IPS-NIHi7 (cell line): ENCODE measurements around the gene RAD51B.

Source experiments
- DNase-seq: peaks from one replicate; pipeline ENCODE4 v3.0.0; 2012; ENCODE audit warnings: mixed read lengths; ENCODE audit errors: extremely low spot score

RAD51B gene

DNA sequence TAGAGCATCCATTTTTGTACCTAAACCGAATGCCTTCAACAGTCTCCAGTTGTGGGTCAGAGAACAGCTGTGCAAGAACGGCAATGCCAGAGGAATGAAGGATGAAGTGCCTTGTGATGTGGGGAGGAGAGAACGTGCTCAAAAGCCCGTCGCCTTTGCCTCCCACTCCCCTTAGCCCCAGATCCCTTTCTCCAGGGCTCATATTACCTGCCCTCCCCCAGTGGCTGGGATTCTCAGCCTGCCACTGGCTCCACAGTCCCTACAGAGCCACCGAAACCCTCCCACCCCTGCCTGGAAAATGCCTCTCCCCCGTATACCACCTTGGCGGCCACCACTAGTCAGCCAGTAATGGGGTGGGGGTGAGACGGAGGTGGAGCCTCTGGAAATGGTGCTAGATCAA is 814.8 kb downstream of the RAD51B start:
- DNase-seq = no peak

DNA sequence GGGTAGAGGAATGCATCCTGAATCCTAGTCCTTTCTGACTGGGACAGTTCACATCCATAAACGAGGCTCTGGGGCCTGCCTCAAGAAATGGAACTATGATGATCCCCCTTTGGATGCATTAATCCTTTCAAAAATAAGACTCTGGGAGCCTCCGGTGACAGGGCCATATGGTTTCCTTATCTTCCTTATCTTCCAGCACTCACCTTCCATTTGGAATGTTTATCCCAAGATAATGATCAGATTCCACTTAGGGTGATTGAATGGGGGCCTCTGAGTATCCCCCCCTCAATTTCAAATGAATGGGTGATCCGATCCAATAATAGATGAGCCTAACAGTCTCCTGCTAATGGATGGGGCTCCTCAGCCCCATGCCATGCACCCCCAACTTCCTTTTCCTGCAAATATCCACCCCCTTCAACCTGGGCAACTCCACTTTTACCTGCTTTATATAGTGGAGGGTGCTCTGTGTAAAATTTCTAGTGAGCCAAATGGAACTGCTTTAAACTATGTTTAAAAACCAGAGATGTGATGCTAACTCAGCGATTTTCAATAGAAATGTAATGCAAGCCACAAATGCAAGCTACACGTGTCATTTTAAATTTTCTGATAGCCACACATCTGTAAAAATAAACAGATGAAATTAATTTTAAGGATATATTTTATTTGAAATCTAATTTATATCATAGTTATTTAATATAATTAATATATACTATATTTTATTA is 815.5 kb downstream of the RAD51B start:
- DNase-seq = no peak

DNA sequence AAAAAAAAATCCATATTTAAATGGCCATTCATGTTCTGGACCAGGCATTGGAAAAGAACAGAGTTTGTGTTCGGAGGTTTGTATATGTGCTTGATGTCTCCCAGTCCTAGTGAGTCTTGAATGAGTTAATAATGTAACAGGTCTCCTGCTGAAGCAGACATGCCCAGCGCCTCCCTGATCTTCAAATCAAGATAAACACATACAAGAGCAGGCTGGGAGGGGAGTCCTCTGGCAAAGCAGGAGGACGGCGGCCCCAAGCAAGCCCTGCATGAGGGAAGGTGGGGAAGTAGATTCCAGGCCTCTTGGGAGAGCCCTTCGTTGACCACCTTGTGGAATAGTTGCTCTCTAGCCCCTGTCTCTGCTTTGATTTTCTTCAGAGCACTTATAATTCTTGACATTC is 817.0 kb downstream of the RAD51B start:
- no peak for DNase-seq

DNA sequence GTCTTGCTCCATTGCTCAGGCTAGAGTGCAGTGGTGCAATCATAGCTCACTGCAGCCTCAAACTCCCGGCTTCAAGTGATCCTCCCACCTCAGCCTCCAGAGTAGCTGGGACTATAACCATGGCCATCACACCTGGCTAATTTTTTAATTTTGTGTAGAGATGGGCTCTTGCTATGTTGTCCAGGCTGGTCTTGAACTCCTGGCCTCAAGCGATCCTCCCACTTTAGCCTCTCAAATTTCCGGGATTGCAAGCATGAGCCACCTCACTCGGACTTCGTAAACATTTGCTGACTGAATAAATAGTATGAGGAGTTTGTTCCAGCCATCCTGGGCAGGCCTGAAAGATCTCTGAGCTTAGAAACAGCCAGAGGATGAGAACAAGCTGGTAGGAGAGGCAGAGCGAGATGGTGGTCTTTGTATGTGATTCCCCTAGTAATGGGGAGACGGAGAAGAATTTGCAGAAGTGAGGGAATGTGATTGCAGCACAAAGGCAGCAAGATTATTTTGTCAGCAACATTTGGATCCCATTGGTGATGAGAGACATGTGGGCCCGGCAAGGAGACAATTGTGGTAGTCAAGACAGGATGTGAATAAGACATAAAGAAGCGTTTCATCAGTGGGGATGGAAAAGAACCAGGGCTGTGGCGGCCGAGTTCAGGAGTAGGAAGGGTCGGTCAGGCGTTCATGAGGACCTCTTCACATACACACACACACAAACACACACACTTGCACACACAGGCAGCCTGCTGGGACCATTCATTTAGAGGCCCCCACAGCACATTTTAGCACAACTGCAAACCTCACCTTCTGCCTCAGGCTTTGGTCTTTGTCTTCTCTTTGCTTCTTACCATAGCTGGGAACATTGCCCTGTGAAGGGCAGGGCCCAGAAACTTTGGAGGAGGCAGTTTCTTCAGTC is 817.8 kb downstream of the RAD51B start:
- no peak for DNase-seq

DNA sequence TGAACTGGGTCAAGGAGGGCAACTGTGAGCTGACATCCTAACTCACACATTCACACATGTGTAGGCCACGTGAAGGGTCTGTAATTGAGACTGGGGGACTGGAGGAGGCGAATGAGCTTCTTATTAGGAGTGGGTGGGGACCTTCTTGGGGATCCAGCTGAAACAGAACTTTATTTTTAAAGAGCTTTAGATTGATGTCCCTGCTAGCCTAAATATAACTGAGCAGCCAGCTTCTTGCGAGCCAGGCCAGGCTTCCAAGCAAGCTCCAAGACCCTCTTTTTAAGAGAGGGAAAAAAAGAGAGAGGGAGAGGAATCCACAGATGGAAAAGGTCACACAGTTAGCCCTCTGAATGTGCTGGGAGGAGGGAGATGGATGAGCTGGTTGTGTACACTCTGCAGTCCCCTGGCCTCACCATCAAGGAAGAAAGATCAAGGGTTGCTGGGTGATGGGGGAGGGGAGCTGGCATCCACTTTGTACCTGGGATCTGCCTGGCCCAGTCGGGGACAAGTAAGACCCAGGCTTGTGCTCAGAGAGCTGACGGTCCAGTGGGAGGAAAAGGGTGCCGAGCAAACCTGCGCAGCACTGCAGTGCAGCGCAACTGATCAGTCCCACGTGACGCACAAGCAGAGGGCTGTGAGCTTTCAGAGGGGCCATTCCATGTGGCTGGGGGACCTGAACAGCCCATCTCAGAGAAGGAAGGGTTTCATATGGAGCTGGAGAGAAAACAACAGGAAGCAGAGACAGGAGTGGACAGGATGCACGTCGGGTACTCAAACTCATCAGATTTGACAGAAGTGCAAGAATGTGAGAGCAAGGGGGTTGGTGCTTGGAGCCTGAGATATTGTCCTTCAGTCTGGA is 818.8 kb downstream of the RAD51B start:
- DNase-seq = no peak

DNA sequence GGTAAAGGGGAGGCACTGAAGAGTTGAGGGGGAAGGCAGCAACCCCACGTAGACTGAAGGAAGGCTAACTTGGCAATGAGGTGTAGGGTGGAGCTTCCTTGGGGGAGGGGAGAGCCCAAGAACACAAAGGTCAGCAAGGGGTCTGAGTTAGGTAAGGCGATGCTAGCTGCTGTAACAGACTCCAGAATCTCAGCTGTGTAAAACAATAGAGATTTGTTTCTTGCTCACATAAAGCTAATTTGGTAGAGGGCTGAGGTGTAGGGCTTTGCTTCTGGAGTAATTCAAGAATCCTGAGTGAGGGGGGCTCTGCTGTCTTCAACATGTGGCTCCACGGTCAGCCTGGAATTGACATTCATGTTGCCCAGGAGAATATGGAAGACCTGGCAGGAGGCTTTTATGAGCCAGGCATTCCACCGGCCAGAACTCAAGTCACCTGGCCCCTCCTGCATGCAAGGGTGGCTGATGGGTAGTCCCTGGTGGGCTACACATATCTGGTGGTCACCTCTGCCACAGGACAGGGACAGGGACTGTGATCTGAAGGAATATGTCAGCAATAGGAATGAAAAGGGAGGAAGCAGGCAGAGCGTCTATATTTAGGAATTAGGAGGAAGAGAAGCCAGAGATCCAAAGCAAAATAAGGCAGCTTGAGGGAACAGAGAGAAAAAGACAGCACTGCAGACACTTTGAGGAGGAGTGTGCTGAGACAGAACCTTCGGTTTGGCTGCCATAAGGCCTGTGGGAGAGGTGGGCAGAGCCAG is 819.6 kb downstream of the RAD51B start:
- DNase-seq = no peak

DNA sequence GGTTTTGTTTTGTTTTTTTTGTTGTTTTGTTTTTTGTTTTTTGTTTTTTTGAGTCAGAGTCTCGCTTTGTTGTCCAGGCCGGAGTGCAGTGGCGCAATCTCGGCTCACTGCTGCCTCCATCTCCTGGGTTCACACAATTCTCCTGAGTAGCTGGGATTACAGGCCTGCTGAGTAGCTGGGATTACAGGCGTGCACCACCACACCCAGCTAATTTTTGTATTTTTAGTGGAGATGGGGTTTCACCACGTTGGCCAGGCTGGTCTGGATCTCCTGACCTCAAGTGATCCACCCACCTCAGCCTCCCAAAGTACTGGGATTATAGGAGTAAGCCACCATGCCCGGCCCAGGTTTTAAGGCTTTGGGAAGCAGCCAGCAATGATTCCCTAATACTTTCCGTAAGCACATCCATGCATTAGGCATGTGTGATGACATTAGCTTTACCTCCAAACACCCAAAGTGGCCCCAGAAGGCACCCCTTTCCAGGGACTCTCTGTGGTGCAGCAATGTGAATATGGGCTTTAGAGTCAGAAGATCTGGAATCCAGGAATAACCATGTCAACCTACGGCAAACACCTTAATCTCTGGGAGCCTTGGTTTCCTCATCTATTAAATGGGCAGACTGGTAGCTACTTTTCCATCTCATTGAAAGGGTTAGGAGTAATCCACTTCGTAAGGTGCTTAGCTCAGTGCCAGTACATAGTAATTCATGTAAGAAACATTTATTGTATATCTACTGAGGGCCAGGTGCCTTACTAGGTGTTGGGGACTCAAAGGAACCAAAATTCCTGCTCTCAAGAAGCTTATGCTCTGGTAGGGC is 820.4 kb downstream of the RAD51B start:
- DNase-seq = no peak

DNA sequence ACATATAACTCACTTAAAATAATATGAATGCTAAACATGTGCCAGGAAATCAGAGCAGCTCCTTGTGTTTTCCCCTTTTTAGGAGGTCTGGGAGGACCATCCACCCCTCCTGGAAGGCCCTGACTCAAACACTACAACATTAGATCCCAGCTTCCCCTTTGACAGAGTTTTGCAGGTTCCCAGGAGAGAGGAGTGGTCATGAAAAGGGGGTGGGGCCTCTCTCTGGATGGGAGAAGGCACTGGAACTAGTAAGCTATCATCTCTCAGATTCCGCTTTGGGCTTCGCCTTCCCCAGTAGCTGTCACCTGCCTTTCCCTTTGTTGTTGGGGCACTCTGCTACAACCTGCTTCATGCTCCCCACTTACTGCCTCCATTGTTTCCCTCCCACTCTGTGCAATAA is 824.1 kb downstream of the RAD51B start:
- no peak for DNase-seq

DNA sequence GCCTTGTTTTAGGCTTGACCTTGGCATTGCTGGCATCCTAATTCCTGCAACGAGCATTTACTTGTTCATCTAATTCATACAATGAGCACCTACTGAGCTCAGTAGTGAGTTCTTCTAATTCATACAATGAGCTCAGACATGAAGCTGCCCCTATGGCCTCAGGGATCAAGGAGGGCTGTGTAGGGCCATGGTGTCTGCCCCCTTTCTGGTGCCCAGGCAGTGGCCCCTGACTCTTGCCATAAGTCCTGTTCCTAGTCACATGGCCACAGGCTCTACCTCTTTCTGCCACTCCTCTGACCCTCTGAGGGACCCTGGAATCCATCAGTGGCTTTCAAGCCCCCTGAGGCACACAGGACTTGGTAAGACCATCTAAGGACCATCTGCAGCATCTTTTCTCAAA is 824.5 kb downstream of the RAD51B start:
- DNase-seq = no peak

DNA sequence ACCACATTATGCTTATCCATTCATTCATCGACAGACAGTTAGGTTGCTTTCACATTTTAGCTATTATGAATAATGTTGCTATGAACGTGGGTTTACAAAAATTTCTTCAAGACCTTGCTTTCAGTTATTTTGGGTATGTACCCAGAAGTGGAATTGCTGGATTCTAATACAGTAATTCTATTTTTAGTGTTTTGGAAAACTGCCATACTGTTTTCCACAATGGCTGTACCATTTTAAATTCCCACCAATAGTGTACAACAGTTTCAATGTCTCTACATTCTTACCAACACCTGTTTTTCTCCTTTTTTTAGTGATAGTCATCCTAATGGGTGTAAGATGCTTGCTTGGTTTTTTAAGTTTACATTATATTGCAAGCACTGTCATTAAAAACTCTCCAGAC is 825.8 kb downstream of the RAD51B start:
- no peak for DNase-seq

DNA sequence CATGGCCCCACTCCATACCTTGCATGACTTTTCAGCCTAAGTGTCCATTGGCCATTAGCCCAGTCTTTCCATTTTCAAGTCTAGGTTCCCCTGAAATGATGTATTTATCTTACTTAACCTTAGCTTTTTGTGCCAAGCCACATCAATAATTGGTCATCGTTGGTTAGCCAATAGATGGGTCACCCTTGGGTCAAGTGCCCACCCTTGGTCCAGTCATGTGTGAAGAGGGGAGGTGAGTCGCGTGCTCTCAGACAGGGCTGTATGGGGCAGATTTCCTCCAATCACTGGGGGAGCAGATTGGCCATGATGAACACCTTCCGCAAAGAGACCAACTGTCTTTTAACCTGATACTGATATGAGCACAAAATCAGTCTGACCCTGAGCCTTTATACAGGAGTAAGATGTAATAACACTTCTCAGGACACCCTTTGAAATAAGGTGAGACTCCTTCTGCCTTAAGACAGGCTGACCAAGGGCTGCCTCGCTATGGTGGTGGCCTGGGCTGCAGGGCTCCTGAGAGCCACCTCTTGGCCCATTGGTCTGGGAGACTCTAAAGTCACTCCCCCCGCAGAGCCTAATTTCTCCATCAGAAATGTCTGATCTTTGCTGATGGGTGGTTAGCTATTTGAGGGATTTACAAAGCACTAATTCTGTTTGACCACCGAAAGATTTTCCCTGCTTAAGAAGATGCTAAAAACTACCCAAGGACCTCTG is 830.1 kb downstream of the RAD51B start:
- no peak for DNase-seq

DNA sequence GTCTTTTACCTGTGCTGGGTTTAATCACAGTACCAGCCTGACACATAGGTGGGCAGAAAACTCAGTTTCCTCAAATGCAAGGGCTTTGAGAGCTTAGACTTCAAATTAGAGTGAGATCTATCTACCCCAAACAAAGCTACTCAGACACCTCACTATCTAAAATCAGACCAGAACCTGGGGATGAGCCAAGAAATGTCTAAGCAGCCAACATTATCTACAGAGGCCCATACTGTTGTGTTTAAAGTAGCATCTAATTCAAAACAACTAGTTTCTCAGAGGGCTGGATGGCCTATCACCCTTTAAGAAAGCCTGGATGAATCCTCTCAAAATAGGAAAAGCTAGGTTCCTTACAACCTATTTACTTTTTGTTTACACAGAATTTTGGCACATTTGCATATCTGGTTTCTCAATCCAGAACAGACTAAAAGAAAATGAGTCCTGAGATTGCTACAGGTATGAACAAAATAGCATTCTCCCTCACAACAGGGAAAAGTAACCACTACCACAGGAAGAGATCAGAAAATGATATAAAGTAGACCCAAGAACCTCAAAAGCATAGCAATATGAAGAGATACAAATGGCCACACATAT is 830.9 kb downstream of the RAD51B start:
- no peak for DNase-seq

DNA sequence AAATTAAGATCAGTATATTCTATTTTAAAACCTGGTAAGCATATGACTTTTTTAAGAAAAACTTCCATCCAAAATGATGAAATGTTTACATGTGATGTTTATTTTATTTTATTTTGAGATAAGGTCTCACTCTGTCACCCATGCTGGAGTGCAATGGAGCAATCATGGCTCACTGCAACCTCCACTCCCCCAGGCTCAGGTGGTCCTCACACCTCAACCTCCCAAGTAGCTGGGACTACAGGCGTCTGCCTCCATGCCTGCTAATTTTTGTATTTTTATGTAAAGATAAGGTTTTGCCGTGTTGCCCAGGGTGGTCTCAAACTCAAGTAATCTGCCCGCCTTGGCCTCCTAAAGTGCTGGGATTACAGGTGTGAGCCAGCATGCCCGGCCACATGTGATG is 831.5 kb downstream of the RAD51B start:
- no peak for DNase-seq

DNA sequence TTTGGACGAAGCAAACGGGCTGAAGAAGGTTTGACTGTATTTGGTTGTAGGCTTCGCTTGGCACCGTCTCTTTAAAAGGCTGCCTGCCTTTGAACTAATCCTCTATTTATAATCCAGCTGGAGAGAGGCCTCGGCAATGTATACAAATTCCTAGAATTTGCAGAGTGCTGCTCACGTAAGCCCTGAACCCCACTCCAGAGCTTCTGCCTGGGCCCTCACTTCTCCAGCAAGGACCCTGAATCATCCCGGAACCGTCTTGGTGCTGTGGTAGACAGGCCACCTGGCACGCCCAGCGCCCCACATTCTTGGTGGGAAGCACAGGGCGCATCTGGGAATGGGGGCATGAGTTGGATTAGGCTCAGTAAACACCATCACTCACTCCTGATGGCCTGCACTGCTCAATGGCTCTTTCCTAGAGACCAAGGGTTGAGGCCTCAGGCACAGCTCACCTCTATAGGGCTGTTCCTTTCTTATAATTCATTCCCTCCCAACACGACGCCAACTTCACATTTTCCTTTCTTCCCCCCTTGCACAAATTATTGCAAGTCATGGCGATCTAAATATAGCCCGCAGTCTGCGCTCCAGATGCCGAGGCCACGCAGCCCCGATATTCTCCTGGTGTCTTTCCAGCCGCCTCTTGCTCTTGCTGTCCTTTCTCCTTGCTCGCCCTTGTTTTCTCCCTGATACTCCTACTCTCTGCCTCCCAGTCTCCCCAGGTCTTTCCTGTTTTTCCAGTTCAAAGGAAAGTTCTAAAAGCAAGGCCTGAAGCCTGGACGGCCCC is 832.3 kb downstream of the RAD51B start:
- no peak for DNase-seq

DNA sequence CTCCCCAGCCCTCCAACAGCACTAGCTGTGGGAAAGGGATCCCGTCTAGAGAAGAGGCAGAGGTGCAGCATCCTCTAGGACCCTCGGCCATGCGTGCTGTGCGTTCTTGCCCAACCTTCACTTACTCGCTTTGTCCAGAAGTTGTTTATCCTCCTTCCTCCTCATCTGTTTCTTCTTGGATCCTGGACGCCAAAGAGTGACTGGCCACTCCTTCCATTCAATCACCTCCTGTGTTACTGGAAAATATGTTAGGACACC is 832.8 kb downstream of the RAD51B start:
- no peak for DNase-seq

DNA sequence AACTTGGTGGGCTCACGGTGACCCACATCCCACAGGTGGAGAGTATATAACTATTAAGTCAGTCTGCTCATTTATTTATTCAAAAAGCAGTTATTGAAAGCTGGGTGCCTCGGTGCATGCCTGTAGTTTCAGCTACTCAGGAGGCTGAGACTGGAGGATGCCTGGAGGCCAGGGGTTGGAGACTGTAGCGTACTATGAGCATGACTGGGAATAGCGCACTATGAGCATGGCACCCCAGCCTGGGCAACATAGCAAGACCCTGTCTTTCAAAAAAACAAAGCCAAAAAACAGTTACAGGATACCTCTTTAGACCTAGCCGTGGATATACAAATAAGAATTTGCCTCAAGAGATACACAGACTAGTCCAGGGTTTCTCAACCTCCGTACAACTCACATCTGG is 833.5 kb downstream of the RAD51B start:
- no peak for DNase-seq

DNA sequence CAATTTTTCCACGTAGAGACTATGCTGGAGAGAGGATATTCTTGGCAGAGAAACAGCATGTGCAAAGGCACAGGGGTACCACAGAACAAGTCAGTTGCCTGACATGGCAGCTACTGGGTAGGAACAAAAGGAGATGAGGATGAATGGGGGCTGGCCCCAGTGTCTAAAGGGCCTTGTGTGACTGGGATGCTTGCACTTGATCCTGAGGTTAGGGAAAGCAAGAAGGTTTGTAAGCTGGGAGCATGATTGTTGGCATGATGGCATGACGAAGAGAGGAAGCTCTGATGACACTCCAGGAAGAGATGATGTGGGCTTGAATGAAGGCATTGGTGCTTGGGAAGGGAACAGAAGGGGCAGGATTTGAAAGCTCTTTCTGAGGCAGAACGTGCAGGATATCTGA is 834.2 kb downstream of the RAD51B start:
- DNase-seq = no peak

DNA sequence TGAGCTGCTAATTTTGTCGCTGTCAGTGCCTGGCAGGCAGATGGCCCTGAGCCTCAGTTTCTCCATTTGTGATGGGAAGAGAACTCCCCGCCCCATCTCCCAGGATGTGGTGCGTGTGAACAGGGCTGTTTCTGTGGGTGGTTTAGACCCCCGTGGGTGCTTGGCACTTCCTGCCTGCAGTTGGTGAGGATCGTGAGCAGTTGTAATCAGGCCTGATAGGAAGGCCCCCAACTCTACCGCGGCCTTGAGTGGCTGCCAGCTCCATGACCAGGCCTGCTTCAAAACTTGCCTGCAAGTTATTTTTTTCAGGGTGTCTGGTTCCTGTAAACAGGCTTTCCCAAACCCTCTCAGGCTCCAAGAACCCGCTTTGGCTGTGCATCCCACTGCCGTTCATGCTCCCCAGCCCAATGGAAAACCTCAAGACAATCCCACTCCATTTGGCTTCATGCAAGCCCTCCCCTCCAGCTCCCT is 834.9 kb downstream of the RAD51B start:
- DNase-seq = no peak
